ENCODE data around the gene C14orf93. TPM values are rescaled to one million over a fixed set of nuclear protein-coding genes. Genes with fewer than 3 reads are reported as not detected.

The C14orf93 gene
- total RNA-seq, 6 experiments from 2014 or later: 3.6 to 7.0 (median 5.7) TPM

DNA sequence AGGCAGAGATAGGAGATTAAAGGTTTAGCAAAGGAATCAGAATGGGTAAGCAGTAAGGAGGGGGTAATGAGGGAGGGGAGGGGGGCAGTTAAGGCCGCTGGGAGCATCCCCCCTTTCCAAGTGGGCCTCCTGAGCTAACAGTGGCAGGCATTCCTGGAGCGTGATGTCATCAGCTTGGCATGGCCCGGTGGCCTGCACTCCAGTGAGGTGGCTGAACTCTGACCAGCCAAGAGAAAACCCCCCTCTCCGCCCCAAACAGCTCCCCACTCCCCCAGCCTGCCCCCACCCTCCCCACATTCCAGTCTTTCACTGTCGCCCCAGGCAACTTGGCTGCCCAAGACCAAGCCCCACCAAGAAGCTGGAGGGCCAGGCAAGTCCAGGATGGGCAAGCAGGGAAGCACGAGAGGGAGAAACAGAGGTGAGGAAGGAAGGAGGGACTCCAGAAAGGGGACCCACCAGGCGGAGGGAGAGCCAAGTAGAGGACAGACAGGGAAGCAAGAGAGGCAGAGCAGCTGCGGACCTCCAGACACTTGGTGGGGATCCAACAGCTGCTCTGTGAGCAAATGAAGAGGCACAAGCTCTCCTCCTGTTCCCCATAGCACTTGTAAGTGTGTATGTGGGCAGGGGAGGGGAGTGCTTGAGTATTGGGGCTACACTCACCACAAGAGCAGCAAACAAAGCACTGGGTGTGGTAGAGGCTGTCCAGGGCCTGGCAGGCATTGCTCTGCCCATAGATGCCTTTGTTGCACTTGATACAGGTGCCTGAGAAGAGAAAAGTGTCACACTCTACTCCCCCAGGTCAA, 32.1 kb downstream of the C14orf93 start:
- DNase-seq: peak; percentile 71
- H3K36me3 Mint-ChIP-seq (ENCODE audit: low read depth): peaks cover 50% of the 10 kb centered on the region
- H3K4me3 Mint-ChIP-seq: no peak overlapping the region; the same call in 1 of the 2 replicates
- H3K27ac Mint-ChIP-seq: peak overlapping the region; percentile 86
- peaks cover 68% of the 10 kb centered on the region for H3K4me1 Mint-ChIP-seq (ENCODE audit: low read depth)
- H3K9me3 Mint-ChIP-seq: no peaks in the 10 kb centered on the region
- no peak for TF ChIP-seq CTCF (IDR thresholded peaks at IDR 0.05)
- peaks cover 7% of the 10 kb centered on the region for H3K27me3 Mint-ChIP-seq (ENCODE audit: insufficient read depth)

- Mint-ChIP-seq H3K27me3 (ENCODE audit: insufficient read depth) (peaks cover 7% of the 10 kb centered on the region), H3K9me3 (no peaks in the 10 kb centered on the region), H3K4me3 (no peak overlapping the region; the same call in 1 of the 2 replicates), H3K4me1 (ENCODE audit: low read depth) (peaks cover 71% of the 10 kb centered on the region), H3K27ac (peak overlapping the region; percentile 86), H3K36me3 (ENCODE audit: low read depth) (peaks cover 54% of the 10 kb centered on the region)
- TF ChIP-seq CTCF (IDR thresholded peaks at IDR 0.05): no peak
- DNase-seq: no peak
Observed at GRCh38 chr14:22977434-22977683, 32.6 kb downstream of the C14orf93 start.

- Mint-ChIP-seq H3K9me3 (no peaks in the 10 kb centered on the region), H3K27me3 (ENCODE audit: insufficient read depth) (peaks cover 7% of the 10 kb centered on the region), H3K27ac (peak overlapping the region; percentile 86), H3K4me1 (ENCODE audit: low read depth) (peaks cover 77% of the 10 kb centered on the region), H3K4me3 (no peak overlapping the region; the same call in 1 of the 2 replicates), H3K36me3 (ENCODE audit: low read depth) (peaks cover 59% of the 10 kb centered on the region)
- TF ChIP-seq CTCF (IDR thresholded peaks at IDR 0.05): no peak
- DNase-seq: no peak
Observed at GRCh38 chr14:22976620-22977433, 33.1 kb downstream of the C14orf93 start.

DNA sequence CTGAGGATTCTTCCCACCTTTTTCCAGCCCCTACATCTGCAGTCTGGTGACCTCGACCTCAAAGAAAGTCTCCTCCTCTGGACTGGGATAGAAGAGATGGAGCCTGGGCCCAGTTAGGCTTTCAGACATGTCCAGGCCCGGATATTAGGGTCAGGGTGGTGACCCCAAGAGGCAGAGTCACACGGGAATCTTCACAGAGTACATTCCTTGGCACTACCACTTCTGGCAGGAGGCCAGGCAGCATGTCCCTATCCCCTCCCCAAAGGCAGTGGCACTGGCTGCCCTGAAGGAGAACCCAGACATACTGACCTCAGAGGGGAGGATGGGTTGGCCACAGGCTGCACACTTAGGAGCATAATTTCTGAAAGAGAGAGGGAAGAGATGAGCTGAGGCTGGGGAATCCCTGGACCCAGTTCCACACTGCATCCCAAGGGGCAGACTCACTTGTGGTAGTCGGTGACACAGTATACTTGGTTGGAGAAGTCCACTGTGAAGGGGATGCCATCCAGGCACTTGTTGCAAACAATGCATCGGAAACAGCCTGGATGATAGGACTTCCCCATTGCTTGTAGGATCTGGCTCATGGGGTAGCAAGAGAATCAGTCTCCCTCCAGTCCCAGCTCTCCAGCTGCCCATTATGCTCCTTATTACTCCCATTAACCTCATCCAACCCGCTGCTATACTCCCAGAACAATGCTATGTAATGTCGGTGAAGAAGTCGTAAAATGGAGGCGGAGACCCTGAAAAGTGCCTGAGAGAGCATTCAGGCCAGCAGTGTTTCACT, 35.2 kb downstream of the C14orf93 start:
- DNase-seq: no peak
- Mint-ChIP-seq H3K27ac (peak overlapping the region; percentile 79), H3K4me3 (peak overlapping the region; percentile 42), H3K9me3 (no peaks in the 10 kb centered on the region), H3K36me3 (ENCODE audit: low read depth) (peaks cover 62% of the 10 kb centered on the region), H3K4me1 (ENCODE audit: low read depth) (peaks cover 72% of the 10 kb centered on the region), H3K27me3 (ENCODE audit: insufficient read depth) (peaks cover 4% of the 10 kb centered on the region)
- no peak for TF ChIP-seq CTCF (IDR thresholded peaks at IDR 0.05)

DNA sequence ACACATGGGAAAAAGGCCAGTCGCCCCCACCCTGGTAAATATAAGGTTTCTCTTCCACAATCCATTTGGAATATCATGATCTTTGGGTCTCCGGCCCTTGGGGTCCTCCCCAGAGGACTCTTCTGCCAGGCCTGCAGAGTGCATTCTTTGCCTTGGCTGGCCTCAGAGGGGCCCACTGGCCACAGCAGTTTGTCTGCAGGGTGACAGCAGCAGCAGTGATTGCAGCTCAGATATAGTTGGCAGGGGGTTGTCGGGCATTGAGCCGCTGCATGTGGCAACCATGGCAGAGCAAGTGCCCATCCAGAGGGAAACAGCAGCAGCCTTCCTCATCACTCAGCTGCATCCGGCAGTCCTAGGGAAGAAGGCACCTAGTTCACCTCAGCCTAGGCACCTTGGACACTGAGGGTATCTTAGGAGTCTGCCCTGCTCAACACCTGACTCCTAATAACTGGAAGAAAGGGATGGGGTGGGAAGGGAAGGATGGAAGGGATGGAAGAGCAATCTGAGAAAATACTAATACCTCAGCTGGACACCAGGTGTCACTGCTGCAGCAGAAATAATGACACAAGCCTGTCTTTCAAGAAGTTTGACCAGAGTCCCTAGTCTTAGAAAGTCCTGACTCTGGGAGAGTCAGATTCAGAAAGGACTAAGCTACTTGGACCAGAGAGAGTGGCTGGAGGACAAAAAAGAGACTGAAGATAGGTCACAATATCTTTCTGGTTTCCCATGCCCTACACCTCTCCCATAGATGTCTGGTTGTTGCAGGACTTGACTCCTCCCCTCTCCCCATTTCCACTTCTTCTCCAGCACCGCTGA, 36.5 kb downstream of the C14orf93 start:
- Mint-ChIP-seq H3K36me3 (ENCODE audit: low read depth) (peaks cover 61% of the 10 kb centered on the region), H3K4me3 (peak overlapping the region; percentile 3; the same call in 1 of the 2 replicates), H3K27ac (peak overlapping the region; percentile 79), H3K9me3 (no peaks in the 10 kb centered on the region), H3K4me1 (ENCODE audit: low read depth) (peaks cover 59% of the 10 kb centered on the region), H3K27me3 (ENCODE audit: insufficient read depth) (peaks cover 2% of the 10 kb centered on the region)
- peak; percentile 72 for DNase-seq
- TF ChIP-seq CTCF (IDR thresholded peaks at IDR 0.05): peak; percentile 86
